Testis (tissue), 3 donors: ENCODE measurements around the gene KCNC2. TPM values are rescaled to one million over a fixed set of nuclear protein-coding genes. Genes with fewer than 3 reads are reported as not detected.

Source experiments
- DNase-seq: peaks from one replicate; pipeline ENCODE4 v3.0.0-alpha.2; 2019
- H3K27ac ChIP-seq, 2 donors: fragments of 200-600 bp; sonication (generic); one replicate each; pipeline ENCODE4 v1.5.1; 2019
- H3K27me3 ChIP-seq: fragments of 200-600 bp; sonication (generic); one replicate; pipeline ENCODE4 v1.5.1; 2019
- H3K36me3 ChIP-seq: fragments of 200-600 bp; sonication (generic); one replicate; pipeline ENCODE4 v1.5.1; 2017; ENCODE audit warnings: low read depth; ENCODE audit errors: missing control alignments
- H3K4me1 ChIP-seq: fragments of 200-600 bp; sonication (generic); one replicate; pipeline ENCODE4 v1.5.1; 2019
- H3K4me3 ChIP-seq, 2 donors: fragments of 200-600 bp; sonication (generic); one replicate each; pipeline ENCODE4 v1.5.1; 2017 to 2019
- H3K9me3 ChIP-seq: fragments of 200-600 bp; sonication (generic); one replicate; pipeline ENCODE4 v1.5.1; 2017
- POLR2A ChIP-seq: fragments of 450-650 bp; IDR thresholded peaks from one replicate; pipeline ENCODE4 v1.6.1; 2017; ENCODE audit warnings: antibody characterized with exemption, mild to moderate bottlenecking, moderate library complexity
- WGBS, 2 donors: methylation state at CpG; one replicate each; pipeline ENCODE4 v1.1.5; 2018; 5-methylcytosine and 5-hydroxymethylcytosine counted together
- intact Hi-C: fragments of 100-400 bp; cut with DNase I; formaldehyde crosslinking; loops from one replicate; pipeline ENCODE4 v1.15.1; 2023; ENCODE audit warnings: low total_unique reads
- polyA plus RNA-seq: library from polyadenylated mRNA; stranded (reverse); fragments of 350-450 nt; fragmentation: Illumina TruSeq; extraction: RNeasy Lipid Tissue Mini Kit (QIAGEN cat#74804); gene quantifications from one replicate; pipeline ENCODE4 v1.2.3, GENCODE V29; 2014; ENCODE audit warnings: low read depth, low replicate concordance; ENCODE audit not compliant: insufficient read depth
- total RNA-seq, 2 donors: library from RNA; depleted of rRNA; stranded (reverse); fragments of >200 nt; gene quantifications; one replicate each; pipeline ENCODE4 v1.2.3, GENCODE V29; 2016
- TF ChIP-seq, protein P1 (sequence below), 3 experiments: fragments of 450-650 bp in 2 of 3; fragments of 200-600 bp in 1 of 3; sonication (generic) in 1 of 3; IDR thresholded peaks; one replicate each; pipeline ENCODE4 v1.5.1; 2016 to 2019; ENCODE audit warnings: antibody characterized with exemption in 3 of 3, mild to moderate bottlenecking in 2 of 3, moderate library complexity in 1 of 3

KCNC2 gene
- total and polyA plus RNA-seq, 3 donors from 2014 or later: 0.39 TPM; not detected in 2

- intact Hi-C loops: no loop called here
- 42% methylated on average over 1 of the region's 1 CpG for WGBS, 2 donors
- Histone ChIP-seq H3K36me3 (no peaks in the 10 kb centered on the region), H3K27me3 (no peaks in the 10 kb centered on the region), H3K27ac (no peak overlapping the region), H3K9me3 (no peaks in the 10 kb centered on the region), H3K4me1 (no peaks in the 10 kb centered on the region), H3K4me3 (no peak overlapping the region)
- DNase-seq: no peak
- TF ChIP-seq POLR2A: no peak
- TF ChIP-seq, protein P1, sequence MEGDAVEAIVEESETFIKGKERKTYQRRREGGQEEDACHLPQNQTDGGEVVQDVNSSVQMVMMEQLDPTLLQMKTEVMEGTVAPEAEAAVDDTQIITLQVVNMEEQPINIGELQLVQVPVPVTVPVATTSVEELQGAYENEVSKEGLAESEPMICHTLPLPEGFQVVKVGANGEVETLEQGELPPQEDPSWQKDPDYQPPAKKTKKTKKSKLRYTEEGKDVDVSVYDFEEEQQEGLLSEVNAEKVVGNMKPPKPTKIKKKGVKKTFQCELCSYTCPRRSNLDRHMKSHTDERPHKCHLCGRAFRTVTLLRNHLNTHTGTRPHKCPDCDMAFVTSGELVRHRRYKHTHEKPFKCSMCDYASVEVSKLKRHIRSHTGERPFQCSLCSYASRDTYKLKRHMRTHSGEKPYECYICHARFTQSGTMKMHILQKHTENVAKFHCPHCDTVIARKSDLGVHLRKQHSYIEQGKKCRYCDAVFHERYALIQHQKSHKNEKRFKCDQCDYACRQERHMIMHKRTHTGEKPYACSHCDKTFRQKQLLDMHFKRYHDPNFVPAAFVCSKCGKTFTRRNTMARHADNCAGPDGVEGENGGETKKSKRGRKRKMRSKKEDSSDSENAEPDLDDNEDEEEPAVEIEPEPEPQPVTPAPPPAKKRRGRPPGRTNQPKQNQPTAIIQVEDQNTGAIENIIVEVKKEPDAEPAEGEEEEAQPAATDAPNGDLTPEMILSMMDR (IDR thresholded peaks at IDR 0.05): no peak
Observed at GRCh38 chr12:75135026-75135425, 74.6 kb downstream of the KCNC2 start.

GRCh38 chr12:75130811-75131210, 78.8 kb downstream of the KCNC2 start:
- 77 to 84% methylated on average over 3 of the region's 3 CpGs for WGBS, 2 donors
- Histone ChIP-seq H3K27ac (no peak overlapping the region), H3K27me3 (no peaks in the 10 kb centered on the region), H3K36me3 (no peaks in the 10 kb centered on the region), H3K4me1 (no peaks in the 10 kb centered on the region), H3K4me3 (no peak overlapping the region), H3K9me3 (no peaks in the 10 kb centered on the region)
- no peak for DNase-seq
- intact Hi-C loops: no loop called here
- TF ChIP-seq, protein P1 (IDR thresholded peaks at IDR 0.05): no peak
- TF ChIP-seq POLR2A: no peak

DNA sequence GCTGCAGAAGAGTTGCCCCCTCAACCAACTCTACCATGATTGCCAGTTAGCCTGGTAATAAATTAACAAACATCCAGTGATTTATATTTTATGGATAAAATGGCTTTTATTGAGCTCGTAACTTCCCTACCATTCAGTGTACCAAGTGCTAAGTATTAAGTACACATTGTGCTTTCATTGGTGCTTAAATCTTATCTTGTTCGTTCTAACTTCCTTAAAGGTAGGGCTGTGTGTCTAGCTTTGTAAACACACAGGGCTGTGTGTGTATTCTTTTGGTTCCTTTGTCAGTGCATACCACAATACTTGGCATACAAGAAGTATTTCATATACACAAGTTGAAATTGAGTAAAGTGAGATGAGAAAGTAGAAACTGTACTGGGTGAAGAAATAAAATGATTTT, 80.4 kb downstream of the KCNC2 start:
- H3K27me3 ChIP-seq: no peaks in the 10 kb centered on the region
- intact Hi-C loops: no loop called here
- no peak overlapping the region for H3K4me3 ChIP-seq
- no peaks in the 10 kb centered on the region for H3K9me3 ChIP-seq
- DNase-seq: no peak
- no peak overlapping the region for H3K27ac ChIP-seq
- TF ChIP-seq, protein P1 (IDR thresholded peaks at IDR 0.05): no peak
- TF ChIP-seq POLR2A: no peak
- WGBS, 2 donors: 84 to 86% methylated on average over 2 of the region's 2 CpGs
- no peaks in the 10 kb centered on the region for H3K36me3 ChIP-seq
- H3K4me1 ChIP-seq: no peaks in the 10 kb centered on the region

DNA sequence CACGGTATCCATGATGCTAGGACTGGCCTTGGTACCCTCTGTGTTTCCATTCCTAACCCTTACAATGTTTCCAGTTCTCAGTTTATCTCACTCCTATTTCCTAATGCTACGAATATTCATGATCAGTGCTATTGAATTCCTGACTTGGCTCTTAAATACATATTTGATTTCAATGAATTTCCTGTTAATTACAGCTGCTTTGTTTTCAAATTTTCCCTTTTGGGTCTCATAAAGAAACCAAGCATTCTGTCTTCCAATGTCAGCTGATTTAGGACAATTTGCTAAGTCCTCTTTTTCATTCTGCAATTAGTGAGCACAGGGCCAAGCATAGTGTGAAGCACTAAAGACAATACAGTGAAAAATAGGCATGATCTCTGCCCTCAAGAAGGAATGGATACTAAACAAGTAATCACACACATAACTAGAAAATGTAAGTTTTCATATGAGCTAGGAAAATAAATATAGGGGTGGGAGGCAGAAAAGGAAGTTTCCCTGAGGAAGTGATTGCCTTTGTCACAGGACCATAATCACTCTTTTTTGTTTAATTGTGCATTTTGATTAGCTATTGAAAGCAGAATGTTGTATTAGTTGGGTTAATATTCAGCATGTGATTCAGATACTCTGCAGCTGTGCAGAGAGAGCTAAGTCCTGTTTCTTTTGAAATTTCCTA, 88.5 kb downstream of the KCNC2 start:
- H3K36me3 ChIP-seq: no peaks in the 10 kb centered on the region
- H3K9me3 ChIP-seq: no peaks in the 10 kb centered on the region
- DNase-seq: no peak
- no peaks in the 10 kb centered on the region for H3K27me3 ChIP-seq
- TF ChIP-seq, protein P1 (IDR thresholded peaks at IDR 0.05): no peak
- peaks cover 5% of the 10 kb centered on the region for H3K4me1 ChIP-seq
- no peak overlapping the region for H3K4me3 ChIP-seq
- H3K27ac ChIP-seq: no peak overlapping the region
- intact Hi-C loops: no loop called here
- WGBS, 2 donors: 33 to 40% methylated on average over 2 of the region's 2 CpGs

DNA sequence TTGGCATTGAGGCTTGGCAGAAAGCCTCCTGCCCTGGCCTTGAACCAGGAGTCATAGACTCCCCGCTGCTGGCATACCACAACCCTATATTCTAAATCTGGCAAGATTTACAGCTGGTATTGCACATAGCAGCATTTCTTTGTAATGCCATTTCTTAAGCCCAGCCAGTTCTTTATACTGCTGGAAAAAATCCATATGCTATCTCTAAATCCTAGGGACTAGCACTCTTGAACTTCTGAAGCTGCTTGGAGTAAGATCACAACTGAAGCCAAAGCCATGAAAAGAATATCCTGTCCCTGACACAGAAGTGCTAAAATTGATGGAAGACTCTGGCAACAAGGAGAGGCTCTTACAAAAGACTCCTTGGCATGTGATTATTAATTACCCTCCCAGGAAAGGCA, 89.3 kb downstream of the KCNC2 start:
- DNase-seq: no peak
- Histone ChIP-seq H3K36me3 (no peaks in the 10 kb centered on the region), H3K4me1 (peaks cover 5% of the 10 kb centered on the region), H3K27ac (no peak overlapping the region), H3K4me3 (no peak overlapping the region), H3K27me3 (no peaks in the 10 kb centered on the region), H3K9me3 (no peaks in the 10 kb centered on the region)
- TF ChIP-seq POLR2A: no peak
- TF ChIP-seq, protein P1 (IDR thresholded peaks at IDR 0.05): no peak
- WGBS, 2 donors: 33 to 43% methylated on average over 1 of the region's 1 CpG
- intact Hi-C loops: no loop called here
